Suppressor macrophage (primary cell): Measurements from ENCODE around the gene CCDC80.
"Not testable (repeated sequence)": the region's sequence is repeated elsewhere in the genome, so short reads cannot be mapped to it uniquely, and the experiment has no call there.

Source experiments
- DNase-seq, 4 experiments: peaks; one replicate each; pipeline ENCODE4 v3.0.0-alpha.2; 2020 to 2022
- total RNA-seq, 17 experiments: gene quantifications; one replicate each; lab custom pipeline; 2026; ENCODE audit warnings: mixed read lengths in 6 of 17, inconsistent platforms in 3 of 17; lab: John Stamatoyannopoulos, UW

The CCDC80 gene
- total RNA-seq: 0.04 to 7.0 (median 0.80) reads per million in 17 experiments

DNA sequence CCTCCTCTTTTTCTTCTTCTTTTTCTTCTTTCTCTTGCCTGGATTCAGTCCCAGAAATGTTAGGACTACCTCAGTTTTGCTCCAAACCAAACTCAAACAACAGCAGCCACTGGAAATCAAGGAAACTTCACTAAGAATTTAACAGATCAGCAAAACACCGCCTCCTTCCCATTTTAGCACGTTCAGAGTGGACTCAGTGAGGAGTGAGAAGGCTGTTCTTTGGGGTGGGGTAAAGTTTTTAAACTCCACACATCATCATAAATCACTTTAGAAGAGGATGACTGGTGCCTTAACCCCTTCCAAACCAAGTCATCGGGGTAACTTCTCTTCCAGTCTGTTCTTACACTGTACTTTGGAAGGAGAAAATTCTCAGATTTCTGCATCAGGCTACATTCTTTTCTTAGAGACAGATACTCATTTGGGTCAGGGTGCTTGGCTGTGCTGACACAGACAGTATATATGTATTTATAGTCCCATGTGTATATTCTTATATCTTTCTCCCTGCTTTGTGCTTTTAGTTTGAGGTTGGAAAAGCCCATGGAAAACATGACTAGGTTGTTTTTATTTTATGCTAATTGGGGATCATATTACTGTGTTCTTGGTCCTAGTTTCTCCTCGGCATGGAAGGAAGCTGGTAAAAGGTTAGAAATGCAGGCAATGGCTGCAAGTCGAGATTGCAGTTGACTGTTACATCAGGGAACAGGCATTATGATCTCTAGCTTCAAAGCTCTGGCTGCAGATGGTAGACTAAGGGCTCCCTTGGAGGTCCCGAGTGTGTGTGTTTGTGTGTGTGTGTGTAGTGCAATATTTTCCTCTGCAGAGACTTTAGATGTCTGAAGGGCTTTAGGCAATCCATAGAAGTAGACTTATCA lies at the start of gene CCDC80:
Gene CCDC80, minus strand, starts transcription at position 214 of the 872 bp plus-strand sequence. CDS start 1,238 bp downstream, outside the sequence.
- DNase-seq: peak in 2 of 4 experiments; percentile 39 to 43

- DNase-seq: no peak
These were observed 49.0 kb upstream of the CCDC80 start for GRCh38 chr3:112689989-112690388.

- DNase-seq: no peak
These were observed 48.4 kb upstream of the CCDC80 start for GRCh38 chr3:112689385-112689784.

DNA sequence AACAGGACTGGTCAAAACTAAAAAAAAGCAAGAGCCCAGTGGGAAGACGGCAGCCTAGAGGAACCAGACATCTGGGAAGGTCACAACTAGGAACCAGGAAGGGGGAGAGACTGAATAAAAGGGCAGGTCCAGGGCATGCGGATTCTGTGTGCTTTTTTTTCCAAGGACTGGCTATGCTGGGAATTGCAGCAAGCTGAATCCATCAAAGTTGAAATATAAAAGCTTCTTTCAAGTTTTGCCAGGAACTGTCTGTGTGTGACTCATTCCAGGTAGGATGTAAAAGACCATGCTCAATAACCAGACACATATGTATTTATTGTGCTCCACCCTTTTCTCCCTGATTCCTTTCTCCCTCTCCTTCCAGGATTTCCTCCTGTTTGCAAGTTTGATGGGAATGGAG lies 47.9 kb upstream of the CCDC80 start:
- no peak for DNase-seq

DNA sequence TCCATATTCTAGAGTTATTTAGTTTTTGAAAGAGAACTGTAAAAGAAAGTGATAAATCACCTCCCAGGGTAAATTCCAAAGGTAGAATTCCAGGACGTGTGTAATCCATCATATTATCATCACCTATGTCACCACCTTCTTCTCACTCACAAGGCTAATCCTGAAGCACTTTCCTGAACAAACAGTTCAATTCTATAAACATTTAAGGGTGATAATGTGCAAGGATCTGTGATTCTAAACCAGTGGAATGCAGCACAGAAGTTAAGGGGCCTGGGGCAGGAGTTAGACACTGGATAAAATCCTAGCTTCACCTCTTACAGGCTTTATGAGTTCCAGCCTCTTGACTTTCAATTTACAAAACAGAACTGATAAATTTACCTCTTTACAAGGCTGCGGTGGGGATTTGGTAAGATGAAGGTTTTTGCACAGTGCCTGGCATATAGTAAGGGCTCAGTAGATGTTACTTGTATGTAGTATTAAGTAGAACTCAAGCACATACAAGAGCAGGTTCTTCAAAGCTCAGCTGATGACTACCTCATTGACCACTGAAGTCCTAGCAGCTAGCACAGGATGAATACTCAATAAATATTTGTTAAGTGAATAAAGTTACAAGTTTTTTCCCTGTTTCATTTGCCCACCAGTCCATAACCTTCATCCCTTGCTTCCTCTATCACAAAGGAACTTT lies 47.3 kb upstream of the CCDC80 start:
- DNase-seq: no peak

GRCh38 chr3:112687616-112688015 lies 46.7 kb upstream of the CCDC80 start:
- DNase-seq: no peak

GRCh38 chr3:112687211-112687610 lies 46.3 kb upstream of the CCDC80 start:
- no peak for DNase-seq

DNA sequence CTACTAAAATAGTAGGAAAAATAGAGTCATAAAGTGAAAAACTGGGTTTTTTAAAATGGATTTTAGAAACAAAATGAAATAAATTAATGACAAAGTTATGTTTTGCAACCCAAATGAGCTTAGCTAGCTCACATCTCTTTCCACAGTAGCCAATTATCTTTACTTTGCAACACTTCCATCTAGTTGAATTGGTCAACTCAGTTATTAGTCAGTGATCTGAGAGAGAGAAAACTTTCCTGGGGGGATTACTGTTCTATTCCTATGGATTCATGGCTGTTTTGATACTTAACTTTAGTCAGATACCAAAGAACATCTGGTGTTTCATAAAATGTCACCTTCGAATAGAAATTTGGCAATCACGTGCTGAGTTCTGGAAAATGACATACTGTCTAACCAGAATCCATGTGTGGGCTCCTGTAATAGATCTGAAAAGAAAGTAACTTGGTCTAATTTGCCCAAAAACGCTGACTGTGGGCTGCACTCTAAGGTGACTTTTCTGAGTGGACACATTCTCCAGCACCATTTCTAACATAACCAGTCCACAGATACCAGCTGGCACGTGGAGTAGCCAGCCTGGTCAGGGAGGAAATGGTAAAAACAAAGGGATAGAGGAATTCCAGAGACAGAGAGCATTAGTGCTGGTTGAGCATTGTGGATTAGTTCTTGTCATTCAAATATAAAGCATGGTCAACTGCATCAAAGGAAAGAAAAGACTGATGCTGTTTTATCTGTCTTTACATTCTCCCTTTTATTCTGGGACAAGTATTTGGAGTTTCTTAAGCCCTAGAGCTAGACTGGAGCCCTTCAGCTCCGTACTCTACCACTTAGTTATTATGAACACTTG lies 45.2 kb upstream of the CCDC80 start:
- DNase-seq: no peak

GRCh38 chr3:112685420-112685819 lies 44.5 kb upstream of the CCDC80 start:
- no peak for DNase-seq

DNA sequence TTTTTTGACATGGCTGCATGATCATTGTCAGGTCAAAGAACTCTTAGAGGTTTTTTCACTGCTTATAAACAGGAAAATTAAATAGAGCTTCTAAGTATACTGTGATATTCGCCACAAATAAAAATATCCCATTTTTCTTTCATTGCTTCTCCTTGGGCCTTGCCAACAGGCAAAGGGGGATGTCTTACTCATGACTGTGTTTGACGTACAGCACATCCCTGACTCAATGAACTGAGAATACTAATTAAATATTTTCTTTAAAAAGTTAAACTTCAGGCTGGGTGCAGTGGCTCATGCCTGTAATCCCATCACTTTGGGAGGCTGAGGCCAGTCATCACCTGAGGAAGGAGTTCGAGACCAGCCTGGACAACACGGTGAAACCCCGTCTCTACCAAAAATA lies 41.4 kb upstream of the CCDC80 start:
- DNase-seq: no peak

DNA sequence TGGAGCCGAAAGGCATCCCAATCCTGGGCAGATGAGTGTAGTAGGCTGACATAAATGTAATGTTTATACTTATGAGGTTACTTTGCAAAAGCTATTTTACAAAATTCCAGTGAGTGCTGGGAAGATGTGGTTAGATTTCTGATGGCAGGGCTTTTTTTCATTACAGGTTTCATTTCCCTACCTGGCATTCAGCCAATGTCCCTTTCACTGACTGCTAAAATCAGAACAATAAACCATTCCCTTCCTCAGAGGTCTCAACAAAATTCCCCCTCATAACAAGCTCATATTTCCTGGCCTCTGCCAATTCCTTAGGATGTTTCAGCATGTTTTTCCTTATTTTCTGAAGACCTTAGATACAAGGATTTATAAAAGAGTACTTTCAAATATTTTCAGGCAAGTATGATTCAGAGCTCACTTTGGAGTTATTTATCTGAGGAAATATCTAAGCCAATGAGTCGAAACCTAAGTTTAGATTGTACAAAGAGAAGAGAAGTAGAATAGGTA lies 40.9 kb upstream of the CCDC80 start:
- peak in 3 of 4 experiments; percentile 23 to 59 (median 40) for DNase-seq

DNA sequence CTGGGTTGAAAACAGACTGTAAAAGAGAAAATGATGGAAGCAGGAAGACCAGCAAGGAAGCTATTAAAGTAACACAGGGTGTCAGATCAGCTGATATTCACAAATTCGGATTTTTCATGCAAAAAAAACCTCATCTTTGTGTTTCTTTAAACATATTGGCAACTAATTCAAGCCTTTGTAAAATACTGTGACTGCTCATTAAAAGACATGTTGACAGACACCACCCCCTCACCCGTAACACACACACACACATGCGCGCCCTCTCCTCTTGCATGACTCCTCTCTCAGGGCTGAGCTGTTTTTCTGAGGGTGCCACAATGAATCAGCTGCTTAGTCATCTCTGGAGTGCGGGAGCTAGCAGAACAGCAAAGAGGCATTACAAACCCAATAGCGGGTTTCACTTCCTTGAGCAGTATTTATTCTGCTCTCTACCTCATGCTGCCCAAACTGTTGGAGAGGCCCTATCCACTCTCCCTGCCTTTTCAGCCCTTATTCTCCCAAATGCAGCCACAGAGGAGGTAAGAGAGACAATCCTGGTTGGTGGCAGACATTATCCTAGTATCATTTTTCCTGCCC lies 35.8 kb upstream of the CCDC80 start:
- peak; percentile 90 to 97 (median 93) for DNase-seq

DNA sequence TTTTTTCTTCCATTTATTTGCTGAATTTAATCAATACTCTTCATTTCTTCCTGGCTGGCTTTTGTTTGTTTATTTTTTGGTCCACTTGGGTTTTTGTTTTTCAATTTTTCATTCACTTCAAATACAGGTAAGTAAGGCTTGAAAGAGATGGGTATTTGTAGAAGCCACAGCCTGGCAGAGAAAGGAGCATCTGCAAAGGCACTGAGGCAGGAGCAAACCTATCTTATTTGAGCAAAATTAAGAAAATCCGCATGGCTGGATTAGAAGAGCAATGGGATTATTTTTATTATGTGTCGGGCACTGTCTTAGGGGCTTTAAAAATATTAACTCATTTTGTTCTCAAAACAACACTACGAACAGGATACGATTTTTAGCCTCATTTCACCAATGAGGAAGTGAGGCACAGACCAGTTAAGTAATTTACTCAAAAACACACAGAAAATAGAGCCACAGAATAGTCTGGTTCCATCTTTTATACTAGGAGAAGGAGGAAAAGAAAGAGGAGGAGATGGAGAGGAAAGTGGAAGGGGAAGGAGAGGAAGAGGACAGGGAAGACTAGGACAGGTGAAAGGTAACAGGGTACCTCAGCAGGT lies 35.1 kb upstream of the CCDC80 start:
- DNase-seq: peak in 2 of 4 experiments; percentile 42 to 44

DNA sequence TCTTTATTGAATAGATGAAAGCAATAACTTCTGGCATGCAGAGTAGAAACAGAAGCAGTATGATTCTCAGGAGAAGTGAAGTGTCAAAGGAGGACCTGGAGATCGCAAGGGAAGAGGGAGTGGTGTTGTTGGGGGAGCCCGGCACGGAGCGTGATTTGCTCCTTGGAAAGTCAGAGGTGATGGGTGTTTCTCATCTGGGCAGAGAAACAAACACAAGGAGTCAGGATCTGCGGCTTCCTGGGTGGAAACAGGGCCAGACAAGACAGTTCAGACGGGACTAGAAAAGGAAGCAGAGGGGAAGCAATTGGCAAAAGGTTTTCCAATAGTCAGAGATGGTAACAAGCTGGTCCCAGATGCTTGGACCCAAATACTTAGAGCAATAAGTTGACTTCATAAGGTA lies 34.4 kb upstream of the CCDC80 start:
- no peak for DNase-seq

DNA sequence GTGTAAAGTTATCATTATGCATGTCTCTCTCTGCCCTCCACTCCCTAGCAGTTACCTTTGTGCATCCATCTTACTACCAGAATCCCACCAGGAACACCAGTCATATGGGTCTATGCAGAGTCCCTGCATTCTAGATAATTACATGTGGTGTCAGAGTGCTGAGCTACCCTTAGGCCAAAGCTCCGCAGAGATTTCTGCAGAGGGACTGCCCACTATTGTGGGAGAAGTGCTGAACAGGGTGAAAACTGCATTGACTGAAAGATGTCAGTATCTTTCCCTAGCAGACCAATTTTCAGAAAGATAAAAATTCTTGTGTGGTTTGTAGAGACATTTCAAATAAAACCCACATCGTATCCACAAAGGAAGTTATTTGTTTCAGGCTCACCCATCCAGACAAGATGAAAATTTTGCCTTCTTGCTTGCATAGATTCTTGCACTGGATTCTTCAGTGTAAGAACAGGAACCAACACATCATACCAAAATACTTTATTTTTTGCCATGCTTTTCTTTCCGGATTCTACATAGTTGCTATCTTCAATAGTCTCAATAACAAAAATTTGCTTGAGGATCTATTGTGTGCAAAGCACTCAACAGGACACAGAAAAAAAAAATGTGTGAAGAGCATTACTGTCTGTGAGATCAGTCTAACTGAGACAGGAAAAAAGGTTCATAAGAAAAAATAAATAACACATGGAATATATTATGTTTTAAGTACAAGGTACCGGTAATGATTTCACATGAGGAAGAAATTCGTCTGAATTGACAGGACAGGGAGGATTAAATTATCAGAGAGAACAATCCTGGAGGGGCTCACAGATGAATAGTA lies 32.0 kb upstream of the CCDC80 start:
- no peak for DNase-seq

GRCh38 chr3:112671930-112672715 lies 31.2 kb upstream of the CCDC80 start:
- no peak for DNase-seq

DNA sequence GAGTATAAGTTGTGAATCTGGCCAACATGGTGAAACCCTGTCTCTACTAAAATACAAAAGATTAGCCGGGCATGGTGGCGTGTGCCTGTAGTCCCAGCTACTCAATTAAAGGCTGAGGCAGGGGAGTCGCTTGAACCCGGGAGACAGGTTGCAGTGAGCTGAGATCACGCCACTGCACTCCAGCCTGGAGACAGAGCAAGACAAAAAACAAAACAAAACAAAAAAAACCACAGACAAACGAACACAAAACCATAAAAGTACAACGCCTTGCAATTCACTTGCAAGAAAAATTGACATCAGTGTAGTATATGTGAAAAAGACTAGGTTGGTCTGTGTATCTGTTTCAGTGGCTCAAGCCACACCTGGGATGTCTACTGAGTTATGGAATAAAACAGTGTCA lies 29.9 kb upstream of the CCDC80 start:
- no peak for DNase-seq

- DNase-seq: no peak
These were observed 26.7 kb upstream of the CCDC80 start for GRCh38 chr3:112667599-112667998.

DNA sequence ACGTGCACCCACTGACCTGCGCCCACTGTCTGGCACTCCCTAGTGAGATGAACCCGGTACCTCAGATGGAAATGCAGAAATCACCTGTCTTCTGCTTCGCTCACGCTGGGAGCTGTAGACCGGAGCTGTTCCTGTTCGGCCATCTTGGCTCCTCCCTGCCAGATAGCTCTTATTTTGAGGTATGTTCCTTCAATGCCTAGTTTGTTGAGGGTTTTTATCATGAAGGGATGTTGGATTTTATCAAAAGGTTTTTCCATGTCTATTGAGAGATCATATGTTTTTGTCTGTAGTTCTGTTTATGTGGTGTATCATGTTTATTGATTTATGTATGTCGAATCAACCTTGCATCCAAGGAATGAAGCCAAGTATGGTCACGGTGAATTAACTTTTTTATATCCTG lies 24.1 kb upstream of the CCDC80 start:
- DNase-seq: not testable (repeated sequence)

GRCh38 chr3:112656043-112656442 lies 15.1 kb upstream of the CCDC80 start:
- peak in 2 of 4 experiments; percentile 50 for DNase-seq
